Measurements from ENCODE around the gene M1AP. TPM values are rescaled to one million over a fixed set of nuclear protein-coding genes. Genes with fewer than 3 reads are reported as not detected.

Gene M1AP
- total RNA-seq, 4 donors from 2014 or later, result 0.27 TPM; not detected in 3

- H3K27me3 ChIP-seq, result no peaks in the 10 kb centered on the region
- no peaks in the 10 kb centered on the region for H3K36me3 ChIP-seq
- no peaks in the 10 kb centered on the region for H3K9me3 ChIP-seq
- no peak for DNase-seq
- 59 to 81% methylated on average over 3 of the region's 3 CpGs for WGBS, 2 donors (ENCODE audit: low coverage in 1 of 2)
- in situ Hi-C loops (cut with MboI; ENCODE audit: low pct_ligation_motif_present in 1 of 4, low pct_unique_long_range_greater_than_20kb in 1 of 4, low sequenced_read_pairs in 3 of 4) (no loop called here), intact Hi-C loops (cut with DNase I; ENCODE audit: low total_unique reads) (no loop called here)
- no peak overlapping the region for H3K27ac ChIP-seq
- H3K4me1 ChIP-seq, result peaks cover 0 to 2% (median 0%) of the 10 kb centered on the region in 4 donors
- TF ChIP-seq CTCF (IDR thresholded peaks at IDR 0.05), result no peak
- no peak for TF ChIP-seq POLR2A (IDR thresholded peaks at IDR 0.05)
- TF ChIP-seq POLR2AphosphoS5 (IDR thresholded peaks at IDR 0.05), result no peak
- no peak for TF ChIP-seq EP300 (IDR thresholded peaks at IDR 0.05; ENCODE audit: low read depth)
- no peak overlapping the region for H3K4me3 ChIP-seq
These were observed 19.5 kb downstream of the M1AP start for GRCh38 chr2:74628538-74629105.

GRCh38 chr2:74625658-74626425 is 22.3 kb downstream of the M1AP start:
- no peak overlapping the region for H3K27ac ChIP-seq
- no peak overlapping the region for H3K4me3 ChIP-seq
- H3K4me1 ChIP-seq, result no peaks in the 10 kb centered on the region
- no peak for TF ChIP-seq POLR2A (IDR thresholded peaks at IDR 0.05)
- TF ChIP-seq CTCF (IDR thresholded peaks at IDR 0.05), result no peak
- TF ChIP-seq EP300 (IDR thresholded peaks at IDR 0.05; ENCODE audit: low read depth), result no peak
- no peak for TF ChIP-seq POLR2AphosphoS5 (IDR thresholded peaks at IDR 0.05)
- intact Hi-C loops (cut with DNase I; ENCODE audit: low total_unique reads) (no loop called here), in situ Hi-C loops (cut with MboI; ENCODE audit: low pct_ligation_motif_present in 1 of 4, low pct_unique_long_range_greater_than_20kb in 1 of 4, low sequenced_read_pairs in 3 of 4) (no loop called here)
- no peak for DNase-seq
- WGBS, 2 donors (ENCODE audit: low coverage in 1 of 2), result 79% methylated on average over 4 to 5 of the region's 5 CpGs
- H3K36me3 ChIP-seq, result no peaks in the 10 kb centered on the region
- no peaks in the 10 kb centered on the region for H3K9me3 ChIP-seq
- H3K27me3 ChIP-seq, result no peaks in the 10 kb centered on the region

- DNase-seq, result no peak
- intact Hi-C loops (cut with DNase I; ENCODE audit: low total_unique reads) (no loop called here), in situ Hi-C loops (cut with MboI; ENCODE audit: low pct_ligation_motif_present in 1 of 4, low pct_unique_long_range_greater_than_20kb in 1 of 4, low sequenced_read_pairs in 3 of 4) (no loop called here)
- WGBS, 2 donors (ENCODE audit: low coverage in 1 of 2), result 86 to 90% methylated on average over 4 to 12 of the region's 12 CpGs
- Histone ChIP-seq H3K27ac (no peak overlapping the region), H3K4me3 (no peak overlapping the region), H3K36me3 (no peaks in the 10 kb centered on the region), H3K4me1 (no peaks in the 10 kb centered on the region), H3K9me3 (no peaks in the 10 kb centered on the region), H3K27me3 (peaks cover 8% of the 10 kb centered on the region)
- TF ChIP-seq POLR2AphosphoS5 (IDR thresholded peaks at IDR 0.05) (no peak), CTCF (IDR thresholded peaks at IDR 0.05) (no peak), POLR2A (IDR thresholded peaks at IDR 0.05) (no peak), EP300 (IDR thresholded peaks at IDR 0.05; ENCODE audit: low read depth) (no peak)
These were observed 27.5 kb downstream of the M1AP start for GRCh38 chr2:74620671-74621070.

- 70 to 76% methylated on average over 5 of the region's 5 CpGs for WGBS, 2 donors (ENCODE audit: low coverage in 1 of 2)
- no peaks in the 10 kb centered on the region for H3K4me1 ChIP-seq
- no peaks in the 10 kb centered on the region for H3K9me3 ChIP-seq
- no peak overlapping the region for H3K4me3 ChIP-seq
- H3K36me3 ChIP-seq, result no peaks in the 10 kb centered on the region
- H3K27me3 ChIP-seq, result peaks cover 16% of the 10 kb centered on the region
- in situ Hi-C loops (cut with MboI; ENCODE audit: low pct_ligation_motif_present in 1 of 4, low pct_unique_long_range_greater_than_20kb in 1 of 4, low sequenced_read_pairs in 3 of 4) (no loop called here), intact Hi-C loops (cut with DNase I; ENCODE audit: low total_unique reads) (no loop called here)
- no peak for DNase-seq
- H3K27ac ChIP-seq, result no peak overlapping the region
- TF ChIP-seq POLR2A (IDR thresholded peaks at IDR 0.05), result no peak
- TF ChIP-seq POLR2AphosphoS5 (IDR thresholded peaks at IDR 0.05), result no peak
- no peak for TF ChIP-seq CTCF (IDR thresholded peaks at IDR 0.05)
- no peak for TF ChIP-seq EP300 (IDR thresholded peaks at IDR 0.05; ENCODE audit: low read depth)
These were observed 28.4 kb downstream of the M1AP start for GRCh38 chr2:74619651-74620297.
